Dendritic cell treated with granulocyte-macrophage colony-stimulating factor and Interleukin-4, amounts not matched to agents 40 ng/mL and 50 ng/mL, for 4 days (primary cell): ENCODE data around the gene ACVR2B.

Experiments
- H3K27ac Mint-ChIP-seq: one replicate; pipeline ENCODE4 v1.8.0; 2022; ENCODE audit warnings: mild to moderate bottlenecking, mixed read lengths
- H3K27me3 Mint-ChIP-seq: one replicate; pipeline ENCODE4 v1.8.0; 2022; ENCODE audit warnings: mild to moderate bottlenecking, mixed read lengths
- H3K36me3 Mint-ChIP-seq: one replicate; pipeline ENCODE4 v1.8.0; 2022; ENCODE audit warnings: low read depth, mixed read lengths
- H3K4me1 Mint-ChIP-seq: one replicate; pipeline ENCODE4 v1.8.0; 2022; ENCODE audit warnings: low read depth, mixed read lengths
- H3K4me3 Mint-ChIP-seq: one replicate; pipeline ENCODE4 v1.8.0; 2022; ENCODE audit warnings: mild to moderate bottlenecking, moderate library complexity, mixed read lengths
- H3K9me3 Mint-ChIP-seq: one replicate; pipeline ENCODE4 v1.8.0; 2022; ENCODE audit warnings: mixed read lengths
- intact Hi-C: fragments of 100-400 bp; cut with micrococcal nuclease; formaldehyde crosslinking; loops from one replicate; pipeline ENCODE4 v1.15.0; 2022

Gene ACVR2B

DNA sequence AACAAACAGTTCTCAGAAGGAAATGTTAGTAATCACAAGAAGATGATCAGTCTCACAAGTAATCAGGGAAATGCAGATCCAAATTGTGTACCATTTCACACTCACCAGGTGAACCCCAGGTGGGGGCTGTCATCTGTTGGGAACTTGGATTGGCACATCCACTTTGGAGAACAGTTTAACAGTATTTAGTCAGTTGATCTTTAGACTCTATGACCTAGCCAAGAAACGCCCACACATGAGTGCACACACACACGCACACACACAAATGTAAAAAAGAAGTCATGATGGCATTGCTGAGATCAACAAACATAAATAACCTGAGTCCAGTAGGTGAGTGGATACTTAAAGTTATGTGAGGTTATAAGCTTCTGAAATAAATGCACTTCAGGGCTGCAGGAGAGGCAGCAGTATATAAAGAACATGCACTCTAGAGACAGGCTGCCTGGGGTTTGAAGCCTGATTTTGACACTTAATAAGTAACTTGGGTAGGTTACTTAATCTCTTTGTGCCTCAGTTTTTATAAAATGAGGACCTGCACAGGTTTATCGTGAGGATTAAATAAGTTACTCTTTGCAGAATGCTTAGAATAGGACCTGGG is 17.7 kb downstream of the ACVR2B start:
- peaks cover 2% of the 10 kb centered on the region for H3K27me3 Mint-ChIP-seq
- intact Hi-C loops, result loop anchor here (10.0 kb wide), 1 partner anchor 217 kb away; no protein-coding TSS in a partner anchor

DNA sequence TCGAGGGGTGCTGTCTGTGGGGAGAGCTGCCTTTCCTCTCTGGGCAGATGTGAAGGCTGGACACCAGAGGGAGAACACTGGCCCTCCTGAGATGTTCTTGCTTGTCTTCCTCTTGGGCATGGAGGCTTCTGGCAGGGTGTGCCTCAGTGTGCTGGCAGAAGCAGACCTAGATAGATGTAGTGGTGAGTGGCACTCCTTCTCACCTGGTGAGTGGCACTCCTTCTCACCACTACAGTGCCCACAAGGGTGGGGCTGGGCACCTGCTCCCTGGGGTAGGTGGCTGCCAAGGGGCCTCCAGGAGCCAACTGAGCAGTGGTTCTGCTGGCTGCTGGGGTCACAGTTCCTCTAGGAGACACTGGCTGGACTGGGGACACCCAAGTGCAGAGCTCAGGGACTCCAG is 18.7 kb downstream of the ACVR2B start:
- Mint-ChIP-seq H3K36me3 (no peaks in the 10 kb centered on the region), H3K27me3 (no peaks in the 10 kb centered on the region), H3K4me3 (no peak overlapping the region), H3K9me3 (peaks cover 25% of the 10 kb centered on the region), H3K27ac (no peak overlapping the region), H3K4me1 (no peaks in the 10 kb centered on the region)
- intact Hi-C loops, result loop anchor here (10.0 kb wide), 1 partner anchor 218 kb away; no protein-coding TSS in a partner anchor

More for the DNA sequence above, 17.7 kb downstream of the ACVR2B start:
- H3K36me3 Mint-ChIP-seq, result no peaks in the 10 kb centered on the region
- no peaks in the 10 kb centered on the region for H3K4me1 Mint-ChIP-seq
- no peak overlapping the region for H3K27ac Mint-ChIP-seq
- H3K9me3 Mint-ChIP-seq, result peaks cover 31% of the 10 kb centered on the region
- H3K4me3 Mint-ChIP-seq, result no peak overlapping the region

DNA sequence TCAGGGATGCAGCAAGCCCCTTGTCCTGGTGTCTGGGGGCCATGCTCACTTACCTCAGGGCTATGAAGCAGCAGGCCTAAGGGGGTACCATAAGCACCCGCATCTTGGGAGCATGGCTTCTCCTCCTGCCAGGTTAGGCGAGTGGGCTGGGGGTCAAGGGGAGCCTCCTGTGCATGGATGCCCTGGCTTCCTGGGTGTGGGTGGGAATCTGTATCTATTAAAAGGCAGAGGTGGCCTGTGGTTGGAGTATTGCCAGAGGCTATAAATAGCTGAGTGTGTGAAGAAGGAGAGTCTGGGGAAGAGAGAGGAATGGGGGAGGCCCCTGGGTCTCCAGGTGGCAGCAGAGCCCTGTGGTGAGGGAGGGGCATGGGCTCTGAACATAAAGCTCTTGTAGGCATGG is 19.5 kb downstream of the ACVR2B start:
- Mint-ChIP-seq H3K36me3 (no peaks in the 10 kb centered on the region), H3K27ac (no peak overlapping the region), H3K27me3 (no peaks in the 10 kb centered on the region), H3K9me3 (peaks cover 25% of the 10 kb centered on the region), H3K4me3 (no peak overlapping the region), H3K4me1 (no peaks in the 10 kb centered on the region)
- intact Hi-C loops, result loop anchor here (10.0 kb wide), 1 partner anchor 218 kb away; no protein-coding TSS in a partner anchor

DNA sequence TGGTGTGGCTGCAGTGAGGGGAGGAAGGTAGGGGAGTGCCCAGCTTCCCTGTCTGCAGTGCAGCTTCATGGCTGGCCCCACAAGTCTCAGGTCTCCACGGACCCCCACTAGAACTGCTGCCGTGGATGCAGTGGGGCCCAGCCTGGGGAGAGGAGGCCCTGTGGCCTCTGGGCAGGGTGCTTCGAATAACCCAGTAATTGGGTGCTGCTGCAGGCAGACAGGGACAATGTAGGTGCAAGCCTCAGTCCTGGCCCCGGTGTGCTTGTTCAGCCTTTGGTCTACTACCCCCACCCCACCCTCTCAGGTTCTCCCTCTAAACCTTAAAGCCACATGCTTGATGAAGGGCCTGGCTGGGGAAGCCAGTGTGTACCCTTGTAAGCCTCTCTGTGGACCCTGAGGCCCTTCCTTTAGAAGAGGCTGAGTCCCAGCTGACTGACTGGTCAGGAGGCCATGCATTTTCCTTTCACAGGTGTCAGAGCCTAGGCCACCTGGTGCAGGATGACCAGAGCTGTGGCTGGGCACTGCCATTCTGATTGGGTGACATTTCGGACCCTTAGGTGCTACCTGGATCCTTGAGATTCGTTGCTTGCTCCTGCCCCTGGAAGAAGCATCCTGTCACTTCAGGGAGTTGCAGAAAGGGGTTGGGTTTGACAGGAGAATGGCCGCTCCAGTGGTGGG is 21.4 kb downstream of the ACVR2B start:
- intact Hi-C loops, result loop anchor here (10.0 kb wide), 1 partner anchor 220 kb away; no protein-coding TSS in a partner anchor
- Mint-ChIP-seq H3K27ac (no peak overlapping the region), H3K36me3 (peaks cover 10% of the 10 kb centered on the region), H3K4me1 (no peaks in the 10 kb centered on the region), H3K4me3 (no peak overlapping the region), H3K9me3 (peaks cover 6% of the 10 kb centered on the region), H3K27me3 (no peaks in the 10 kb centered on the region)

DNA sequence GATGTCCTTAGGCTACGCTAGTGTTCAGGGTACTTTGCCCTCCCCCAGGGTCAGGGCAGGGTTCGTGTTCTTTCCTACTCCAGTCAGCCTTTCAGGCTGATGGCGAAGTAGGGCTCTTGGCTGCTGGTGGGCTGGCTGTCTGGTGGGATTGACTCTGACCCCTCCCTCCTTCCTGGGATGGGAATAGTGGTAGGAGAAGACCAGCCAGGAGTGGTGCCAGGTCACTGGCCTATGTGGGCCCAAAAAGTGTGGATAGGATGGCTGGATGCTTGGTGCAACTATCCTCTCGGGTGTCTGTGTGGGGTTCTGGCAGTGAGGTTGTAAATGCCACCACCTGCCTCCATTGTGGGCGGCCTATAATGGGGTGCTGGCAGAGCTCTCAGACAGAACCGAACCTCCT is 22.0 kb downstream of the ACVR2B start:
- no peak overlapping the region for H3K4me3 Mint-ChIP-seq
- H3K27me3 Mint-ChIP-seq, result no peaks in the 10 kb centered on the region
- peaks cover 10% of the 10 kb centered on the region for H3K36me3 Mint-ChIP-seq
- H3K4me1 Mint-ChIP-seq, result no peaks in the 10 kb centered on the region
- no peak overlapping the region for H3K27ac Mint-ChIP-seq
- H3K9me3 Mint-ChIP-seq, result no peaks in the 10 kb centered on the region
- intact Hi-C loops, result loop anchor here (10.0 kb wide), 1 partner anchor 221 kb away; no protein-coding TSS in a partner anchor

DNA sequence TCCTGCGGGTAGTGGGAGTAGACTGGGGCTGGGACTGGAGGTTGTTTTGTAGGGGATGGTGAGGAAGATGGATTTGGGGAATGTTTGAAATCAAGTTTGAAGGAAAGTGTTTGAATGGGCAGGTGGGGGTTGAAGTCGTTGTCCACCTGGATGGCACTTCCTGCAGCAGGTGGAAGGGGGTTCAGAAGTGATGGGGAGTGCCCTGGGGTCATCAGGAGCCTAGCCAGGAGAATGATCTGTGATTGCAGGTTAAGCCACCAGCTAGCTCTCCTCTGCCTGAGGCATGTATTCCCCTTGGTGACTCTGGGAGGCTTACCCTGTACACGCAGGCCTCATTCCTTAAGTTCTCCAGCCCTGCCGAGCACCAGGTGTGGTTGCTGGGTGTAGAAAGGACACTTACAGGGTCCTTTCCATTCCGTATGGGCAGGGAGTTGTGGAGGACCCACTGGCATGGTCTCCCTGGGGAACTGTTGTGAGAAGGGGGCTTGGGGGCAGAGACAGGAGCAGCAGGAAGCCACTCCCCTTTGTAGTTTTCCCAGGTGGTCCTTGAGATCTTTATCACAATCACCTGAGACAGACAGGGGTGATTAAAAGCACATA is 22.6 kb downstream of the ACVR2B start:
- intact Hi-C loops, result loop anchor here (10.0 kb wide), 1 partner anchor 221 kb away; no protein-coding TSS in a partner anchor
- H3K36me3 Mint-ChIP-seq, result peaks cover 14% of the 10 kb centered on the region
- no peak overlapping the region for H3K27ac Mint-ChIP-seq
- H3K4me1 Mint-ChIP-seq, result no peaks in the 10 kb centered on the region
- H3K9me3 Mint-ChIP-seq, result no peaks in the 10 kb centered on the region
- no peak overlapping the region for H3K4me3 Mint-ChIP-seq
- no peaks in the 10 kb centered on the region for H3K27me3 Mint-ChIP-seq

DNA sequence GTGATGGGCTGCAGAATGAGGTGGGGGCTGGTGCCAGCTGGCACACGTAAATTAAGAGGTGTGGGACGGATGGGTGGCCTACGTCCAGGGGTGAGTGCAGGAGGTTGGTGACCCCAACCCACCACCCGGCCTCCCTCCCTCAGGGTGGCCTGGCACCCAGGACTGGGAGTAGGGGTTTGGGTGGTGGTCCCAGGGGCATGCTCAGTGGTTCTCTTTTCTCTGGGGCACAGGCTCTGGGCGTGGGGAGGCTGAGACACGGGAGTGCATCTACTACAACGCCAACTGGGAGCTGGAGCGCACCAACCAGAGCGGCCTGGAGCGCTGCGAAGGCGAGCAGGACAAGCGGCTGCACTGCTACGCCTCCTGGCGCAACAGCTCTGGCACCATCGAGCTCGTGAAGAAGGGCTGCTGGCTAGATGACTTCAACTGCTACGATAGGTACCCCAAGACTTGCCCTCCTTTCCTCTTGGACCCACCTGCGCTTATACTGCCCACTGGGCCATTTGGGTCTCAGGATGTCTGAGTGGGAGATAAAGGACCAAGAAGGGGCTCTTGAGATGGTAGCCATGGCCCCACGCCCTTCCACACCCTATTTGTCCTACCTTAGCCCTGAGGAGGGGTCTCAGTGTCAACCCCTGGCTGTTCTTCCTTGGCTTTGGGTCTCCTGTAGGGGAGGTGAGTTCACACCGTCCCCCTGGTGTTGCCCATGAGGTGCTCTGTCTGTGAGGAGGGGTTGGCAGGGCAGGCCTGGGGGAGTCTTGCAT is 23.5 kb downstream of the ACVR2B start:
- no peak overlapping the region for H3K4me3 Mint-ChIP-seq
- H3K9me3 Mint-ChIP-seq, result no peaks in the 10 kb centered on the region
- no peaks in the 10 kb centered on the region for H3K4me1 Mint-ChIP-seq
- peaks cover 24% of the 10 kb centered on the region for H3K36me3 Mint-ChIP-seq
- H3K27ac Mint-ChIP-seq, result no peak overlapping the region
- H3K27me3 Mint-ChIP-seq, result no peaks in the 10 kb centered on the region
- intact Hi-C loops, result loop anchor here (10.0 kb wide), 1 partner anchor 222 kb away; no protein-coding TSS in a partner anchor

DNA sequence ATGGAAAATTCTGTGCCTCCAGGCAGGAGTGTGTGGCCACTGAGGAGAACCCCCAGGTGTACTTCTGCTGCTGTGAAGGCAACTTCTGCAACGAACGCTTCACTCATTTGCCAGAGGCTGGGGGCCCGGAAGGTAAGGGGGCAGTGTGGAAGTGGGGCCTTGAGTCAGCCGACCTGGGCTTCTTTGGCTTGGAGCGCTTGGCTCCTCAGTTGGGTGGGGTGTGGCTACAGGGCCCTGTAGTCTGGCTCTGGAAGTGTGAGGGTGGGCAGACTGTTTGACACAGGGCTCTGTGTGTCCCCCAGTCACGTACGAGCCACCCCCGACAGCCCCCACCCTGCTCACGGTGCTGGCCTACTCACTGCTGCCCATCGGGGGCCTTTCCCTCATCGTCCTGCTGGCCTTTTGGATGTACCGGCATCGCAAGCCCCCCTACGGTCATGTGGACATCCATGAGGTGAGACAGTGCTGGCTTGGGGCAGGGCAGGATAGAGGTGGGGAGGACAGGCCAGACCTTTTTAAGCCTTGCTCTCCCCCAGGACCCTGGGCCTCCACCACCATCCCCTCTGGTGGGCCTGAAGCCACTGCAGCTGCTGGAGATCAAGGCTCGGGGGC is 24.3 kb downstream of the ACVR2B start:
- Mint-ChIP-seq H3K4me1 (no peaks in the 10 kb centered on the region), H3K27ac (no peak overlapping the region), H3K4me3 (no peak overlapping the region), H3K9me3 (no peaks in the 10 kb centered on the region), H3K36me3 (peaks cover 31% of the 10 kb centered on the region), H3K27me3 (no peaks in the 10 kb centered on the region)
- intact Hi-C loops, result loop anchor here (10.0 kb wide), 1 partner anchor 223 kb away; no protein-coding TSS in a partner anchor

DNA sequence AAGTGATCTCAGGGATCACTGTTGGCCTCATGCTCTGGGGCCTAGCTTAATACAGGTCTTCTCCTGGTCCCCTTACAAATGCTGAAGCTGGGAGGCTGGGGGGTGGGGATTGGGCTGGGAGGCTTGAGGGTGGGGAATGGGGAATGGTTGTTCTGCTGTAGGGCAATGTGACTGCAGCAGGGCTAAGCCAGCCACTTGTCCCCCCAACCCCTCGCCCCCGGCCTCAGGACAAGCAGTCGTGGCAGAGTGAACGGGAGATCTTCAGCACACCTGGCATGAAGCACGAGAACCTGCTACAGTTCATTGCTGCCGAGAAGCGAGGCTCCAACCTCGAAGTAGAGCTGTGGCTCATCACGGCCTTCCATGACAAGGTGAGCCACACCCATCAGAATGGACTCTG is 25.2 kb downstream of the ACVR2B start:
- intact Hi-C loops, result loop anchor here (10.0 kb wide), 1 partner anchor 224 kb away; no protein-coding TSS in a partner anchor
- H3K9me3 Mint-ChIP-seq, result no peaks in the 10 kb centered on the region
- H3K27me3 Mint-ChIP-seq, result no peaks in the 10 kb centered on the region
- H3K4me3 Mint-ChIP-seq, result no peak overlapping the region
- H3K27ac Mint-ChIP-seq, result no peak overlapping the region
- peaks cover 41% of the 10 kb centered on the region for H3K36me3 Mint-ChIP-seq
- H3K4me1 Mint-ChIP-seq, result no peaks in the 10 kb centered on the region

DNA sequence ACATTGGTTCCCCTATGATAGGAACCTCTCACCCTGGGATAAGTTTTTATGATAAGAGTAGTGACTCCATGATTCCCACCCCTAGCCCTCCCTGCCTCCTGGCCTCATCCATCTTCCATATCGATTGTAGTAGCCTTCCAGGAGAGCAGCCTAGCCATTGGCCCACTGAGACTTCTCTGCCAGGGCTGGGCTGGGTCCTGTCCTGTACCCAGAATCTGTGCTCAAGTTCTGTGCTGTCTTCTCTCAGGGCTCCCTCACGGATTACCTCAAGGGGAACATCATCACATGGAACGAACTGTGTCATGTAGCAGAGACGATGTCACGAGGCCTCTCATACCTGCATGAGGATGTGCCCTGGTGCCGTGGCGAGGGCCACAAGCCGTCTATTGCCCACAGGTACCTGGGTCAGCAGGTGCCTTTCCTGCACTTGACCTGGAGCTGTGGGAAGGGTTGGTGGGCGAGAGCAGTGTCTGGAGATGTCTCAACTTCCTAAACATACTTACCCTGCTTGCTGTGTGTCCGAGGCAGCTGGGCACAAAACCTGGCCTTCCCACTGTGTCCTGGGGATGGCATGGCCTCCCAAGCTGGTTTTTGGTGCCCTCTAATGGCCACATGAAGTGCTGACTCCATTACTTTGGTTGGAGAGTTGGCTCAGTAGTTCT is 25.9 kb downstream of the ACVR2B start:
- intact Hi-C loops, result loop anchor here (1.0 to 10.0 kb wide), 4 partner anchors 133 to 505 kb away; partner anchors contain the start of gene XYLB
- Mint-ChIP-seq H3K4me3 (no peak overlapping the region), H3K9me3 (no peaks in the 10 kb centered on the region), H3K27ac (no peak overlapping the region), H3K27me3 (no peaks in the 10 kb centered on the region), H3K4me1 (no peaks in the 10 kb centered on the region), H3K36me3 (peaks cover 43% of the 10 kb centered on the region)

DNA sequence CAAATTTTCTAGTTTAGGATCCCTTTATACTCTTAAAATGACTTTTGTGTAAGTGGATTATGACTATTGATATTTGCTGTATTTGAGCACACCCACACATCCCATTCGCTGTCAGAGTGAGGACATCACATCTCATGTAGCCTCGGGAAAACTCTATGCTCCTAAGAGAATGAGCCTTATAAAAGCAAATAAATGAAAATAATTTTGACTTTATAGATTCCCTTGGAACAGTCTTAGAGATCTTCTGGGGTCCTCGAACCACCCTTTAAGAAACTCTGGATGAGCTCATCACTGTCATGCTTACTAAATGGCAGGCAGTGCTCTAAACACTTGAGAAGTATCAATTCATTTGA is 26.4 kb downstream of the ACVR2B start:
- no peak overlapping the region for H3K27ac Mint-ChIP-seq
- H3K9me3 Mint-ChIP-seq, result no peaks in the 10 kb centered on the region
- peaks cover 47% of the 10 kb centered on the region for H3K36me3 Mint-ChIP-seq
- intact Hi-C loops, result loop anchor here (1.0 to 10.0 kb wide), 3 partner anchors 134 to 505 kb away; partner anchors contain the start of gene XYLB
- H3K4me1 Mint-ChIP-seq, result no peaks in the 10 kb centered on the region
- H3K4me3 Mint-ChIP-seq, result no peak overlapping the region
- H3K27me3 Mint-ChIP-seq, result no peaks in the 10 kb centered on the region

DNA sequence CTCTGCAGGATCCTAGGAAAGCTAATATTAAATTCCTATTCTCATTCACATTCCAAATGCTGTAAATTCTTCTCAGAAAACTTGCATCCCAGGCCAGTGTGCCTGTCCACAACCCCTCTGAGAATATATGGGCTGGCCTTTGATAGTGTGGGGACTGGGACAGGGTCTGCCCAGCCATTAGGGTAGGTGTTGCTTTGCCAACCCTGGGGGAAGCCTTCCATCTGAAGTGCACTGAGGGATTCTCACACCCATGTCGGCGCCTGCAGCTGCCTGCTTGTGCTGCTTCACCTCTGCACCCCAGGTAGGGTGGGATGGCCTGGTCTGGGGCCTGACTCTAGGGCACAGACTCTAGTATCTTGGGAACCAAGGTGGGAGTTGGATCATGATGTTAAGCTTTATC is 27.2 kb downstream of the ACVR2B start:
- no peaks in the 10 kb centered on the region for H3K9me3 Mint-ChIP-seq
- no peak overlapping the region for H3K27ac Mint-ChIP-seq
- intact Hi-C loops, result loop anchor here (1.0 to 10.0 kb wide), 3 partner anchors 135 to 506 kb away; partner anchors contain the start of gene XYLB
- H3K4me3 Mint-ChIP-seq, result no peak overlapping the region
- H3K36me3 Mint-ChIP-seq, result peaks cover 50% of the 10 kb centered on the region
- no peaks in the 10 kb centered on the region for H3K4me1 Mint-ChIP-seq
- no peaks in the 10 kb centered on the region for H3K27me3 Mint-ChIP-seq

DNA sequence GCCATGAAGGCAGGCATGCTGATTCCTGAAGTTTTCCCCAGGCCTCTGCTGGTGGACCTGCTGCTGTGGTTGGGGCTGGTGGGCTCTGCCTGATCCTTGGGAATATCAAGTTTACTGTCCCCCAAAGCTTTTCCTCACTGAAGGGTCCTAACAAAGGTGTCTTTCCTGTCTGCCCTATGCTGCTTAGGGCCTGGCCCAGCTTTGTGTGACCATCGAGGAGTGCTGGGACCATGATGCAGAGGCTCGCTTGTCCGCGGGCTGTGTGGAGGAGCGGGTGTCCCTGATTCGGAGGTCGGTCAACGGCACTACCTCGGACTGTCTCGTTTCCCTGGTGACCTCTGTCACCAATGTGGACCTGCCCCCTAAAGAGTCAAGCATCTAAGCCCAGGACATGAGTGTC is 29.3 kb downstream of the ACVR2B start:
- Mint-ChIP-seq H3K27me3 (no peaks in the 10 kb centered on the region), H3K27ac (no peak overlapping the region), H3K4me3 (no peak overlapping the region), H3K9me3 (no peaks in the 10 kb centered on the region), H3K4me1 (no peaks in the 10 kb centered on the region), H3K36me3 (peaks cover 50% of the 10 kb centered on the region)
- intact Hi-C loops, result loop anchor here (5.0 to 10.0 kb wide), 2 partner anchors 366 to 508 kb away; no protein-coding TSS in a partner anchor
